Epidermal melanocyte (primary cell): ENCODE data around the gene LRRC38.
"Not testable (repeated sequence)": the region's sequence is repeated elsewhere in the genome, so short reads cannot be mapped to it uniquely, and the experiment has no call there.

ENCODE experiments used
- DNase-seq: peaks from one replicate; pipeline ENCODE4 v3.0.0; 2011; ENCODE audit warnings: low spot score; ENCODE audit not compliant: insufficient read length

Gene LRRC38

GRCh38 chr1:13513895-13514546 lies at the start of gene LRRC38:
TSS of gene LRRC38 (minus strand) at chr1:13514003. CDS start at chr1:13513593, 410 bp downstream.
- no peak for DNase-seq

DNA sequence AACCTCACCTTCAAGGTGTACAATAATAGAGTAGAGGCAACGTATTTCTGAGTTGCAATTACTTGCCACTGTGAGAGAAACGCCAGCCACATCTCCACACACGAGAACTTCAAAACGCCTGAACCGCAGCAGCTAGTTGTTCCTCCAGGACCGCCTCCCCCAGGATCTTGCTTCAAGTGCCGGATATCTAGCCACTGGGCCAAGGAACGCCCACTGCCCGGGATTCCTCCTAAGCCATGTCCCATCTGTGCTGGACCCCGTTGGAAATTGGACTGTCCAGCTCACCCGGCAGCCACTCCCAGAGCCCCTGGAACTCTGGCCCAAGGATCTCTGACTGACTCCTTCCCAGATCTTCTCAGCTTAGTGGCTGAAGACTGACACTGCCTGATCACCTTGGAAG lies 49.2 kb upstream of the LRRC38 start:
- not testable (repeated sequence) for DNase-seq

GRCh38 chr1:13560541-13560940 lies 46.7 kb upstream of the LRRC38 start:
- no peak for DNase-seq

DNA sequence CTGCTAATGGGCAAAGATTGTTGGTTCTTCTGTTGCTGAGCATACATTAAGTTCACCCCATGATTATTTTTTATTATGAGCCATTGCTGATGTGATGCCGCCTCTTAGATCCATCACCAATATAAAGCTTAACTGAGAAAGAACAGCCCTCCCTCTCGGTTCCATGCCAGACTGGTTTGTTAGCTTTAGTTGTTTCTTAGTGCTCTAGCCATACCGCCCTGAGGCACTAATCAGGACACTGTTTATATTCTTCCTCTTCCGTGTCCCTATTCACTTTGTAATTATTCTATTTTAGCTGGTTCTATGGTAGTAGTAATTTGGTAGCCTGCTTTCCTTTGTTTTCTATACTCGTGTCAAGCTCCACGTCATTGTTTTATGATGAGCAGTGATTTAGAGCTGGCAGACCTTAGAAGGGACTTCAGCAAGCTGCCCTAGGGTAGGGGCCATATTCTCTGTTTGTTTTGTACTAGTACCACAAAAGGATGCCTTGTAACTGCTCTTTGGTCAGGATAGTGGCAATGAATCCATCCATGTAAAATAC lies 42.5 kb upstream of the LRRC38 start:
- DNase-seq, result no peak

GRCh38 chr1:13554798-13555197 lies 41.0 kb upstream of the LRRC38 start:
- no peak for DNase-seq

GRCh38 chr1:13550663-13551062 lies 36.9 kb upstream of the LRRC38 start:
- no peak for DNase-seq

GRCh38 chr1:13549521-13549920 lies 35.7 kb upstream of the LRRC38 start:
- peak; percentile 34 for DNase-seq

- no peak for DNase-seq
Measured at GRCh38 chr1:13549021-13549420, 35.2 kb upstream of the LRRC38 start.

DNA sequence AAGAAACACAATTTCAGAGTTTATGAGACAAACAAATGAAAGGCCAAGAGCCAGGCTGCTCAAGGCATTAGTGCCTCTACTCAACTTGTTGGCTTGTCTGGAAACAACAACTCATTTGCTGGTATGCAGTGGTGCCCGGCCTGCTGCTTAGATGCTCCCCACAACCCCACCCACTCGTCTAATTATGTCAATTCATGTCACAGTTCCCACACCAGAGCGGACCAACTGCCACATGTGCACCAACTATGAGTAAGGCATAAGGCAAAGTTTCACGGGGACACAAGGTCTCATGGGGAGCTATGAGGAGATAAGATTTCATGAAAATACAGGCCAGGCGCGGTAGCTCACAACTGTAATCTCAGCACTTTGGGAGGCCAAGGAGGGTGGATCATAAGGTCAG lies 34.5 kb upstream of the LRRC38 start:
- no peak for DNase-seq

GRCh38 chr1:13546791-13547190 lies 33.0 kb upstream of the LRRC38 start:
- no peak for DNase-seq

DNA sequence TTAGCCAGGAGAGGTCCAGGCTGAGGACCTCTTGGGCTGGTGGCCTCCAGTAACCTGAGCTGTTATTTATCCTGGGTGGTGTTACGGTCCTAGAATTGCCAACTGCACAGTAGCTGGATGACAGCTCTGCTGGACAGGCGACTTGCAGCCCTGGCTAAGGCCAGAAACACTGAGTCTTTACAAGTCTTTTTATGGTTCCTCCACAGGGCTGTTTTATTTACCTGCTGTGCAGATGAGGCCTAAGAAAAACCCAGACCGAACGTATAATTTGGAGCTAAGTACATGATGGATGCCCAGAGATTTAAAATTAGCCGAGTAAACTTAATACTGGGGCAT lies 30.4 kb upstream of the LRRC38 start:
- DNase-seq, result no peak

- DNase-seq, result no peak
Measured at GRCh38 chr1:13543451-13544220, 29.8 kb upstream of the LRRC38 start.

DNA sequence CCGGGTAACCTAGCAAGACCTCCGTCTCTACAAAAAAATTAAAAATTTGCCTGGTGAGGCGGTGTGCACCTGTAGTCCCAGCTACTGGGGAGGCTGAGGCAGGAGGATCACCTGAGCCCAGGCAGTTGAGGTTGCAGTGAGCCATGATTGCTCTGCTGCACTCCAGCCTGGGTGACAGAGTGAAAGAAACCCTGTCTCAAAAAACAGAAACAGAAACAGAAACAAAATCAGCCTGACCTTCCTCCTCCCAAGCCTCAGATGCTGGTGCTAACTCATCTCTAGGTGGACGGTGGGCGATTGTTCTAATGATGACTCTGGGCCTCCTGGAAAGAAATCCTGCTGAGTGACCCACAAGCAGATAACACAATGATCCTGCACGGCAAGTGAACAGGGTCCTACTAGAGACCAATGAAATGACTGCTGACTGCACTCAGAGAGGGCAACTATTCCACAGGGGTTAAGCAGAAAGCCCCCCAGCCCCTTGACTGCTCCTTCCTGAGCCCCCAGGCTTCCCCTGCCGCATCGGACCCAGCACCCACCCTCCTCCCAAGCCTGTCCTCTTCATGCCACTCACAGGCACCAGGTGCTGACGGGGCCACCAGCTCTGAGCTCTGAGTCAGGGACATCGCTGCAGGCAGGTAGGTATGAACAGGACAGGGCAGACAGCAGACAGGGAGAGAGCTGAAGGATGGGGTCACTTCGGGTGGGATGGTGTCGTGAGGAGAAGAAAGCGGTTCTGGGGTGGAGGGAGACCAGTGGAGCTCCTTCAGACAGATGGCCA lies 27.8 kb upstream of the LRRC38 start:
- no peak for DNase-seq

GRCh38 chr1:13540866-13541265 lies 27.1 kb upstream of the LRRC38 start:
- no peak for DNase-seq

DNA sequence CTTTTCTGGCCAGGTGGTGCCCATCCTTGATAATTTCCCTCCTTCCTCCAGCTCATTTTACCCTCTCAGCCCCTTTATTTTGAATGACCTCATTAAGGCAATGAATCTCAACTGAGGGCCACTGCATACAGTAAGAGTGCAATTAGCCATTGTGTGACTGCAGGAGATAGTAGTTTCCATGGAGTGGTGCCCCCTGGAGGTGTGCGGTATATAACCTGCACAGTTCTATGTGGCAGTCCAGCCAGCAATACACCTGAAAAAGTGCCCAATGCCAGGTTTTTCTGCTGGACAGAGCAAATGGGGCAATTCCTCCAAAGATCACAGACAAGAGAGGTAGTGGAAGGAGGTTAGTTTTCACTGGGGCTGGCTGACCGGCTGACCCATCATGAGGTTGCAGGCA lies 25.9 kb upstream of the LRRC38 start:
- DNase-seq, result no peak

DNA sequence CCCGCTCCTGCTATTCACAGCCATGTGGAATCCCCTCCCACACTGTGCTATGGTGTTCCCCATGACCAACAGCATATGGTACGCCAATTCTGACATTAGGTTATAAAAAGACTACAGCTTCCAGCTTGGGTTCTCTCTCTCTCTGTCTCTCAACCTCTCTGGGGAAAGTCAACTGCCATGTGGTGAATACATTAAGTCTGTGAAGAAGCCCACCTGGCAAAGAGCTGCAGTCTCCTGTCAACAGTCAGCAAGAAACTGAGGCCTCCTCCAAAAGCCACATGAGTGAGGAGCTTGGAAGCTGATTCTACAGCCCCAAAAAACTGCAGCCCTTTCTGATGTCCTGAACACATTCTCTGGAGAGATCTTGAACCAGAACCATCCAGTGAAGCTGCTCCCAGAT lies 25.0 kb upstream of the LRRC38 start:
- DNase-seq, result no peak

GRCh38 chr1:13536571-13536970 lies 22.8 kb upstream of the LRRC38 start:
- no peak for DNase-seq

DNA sequence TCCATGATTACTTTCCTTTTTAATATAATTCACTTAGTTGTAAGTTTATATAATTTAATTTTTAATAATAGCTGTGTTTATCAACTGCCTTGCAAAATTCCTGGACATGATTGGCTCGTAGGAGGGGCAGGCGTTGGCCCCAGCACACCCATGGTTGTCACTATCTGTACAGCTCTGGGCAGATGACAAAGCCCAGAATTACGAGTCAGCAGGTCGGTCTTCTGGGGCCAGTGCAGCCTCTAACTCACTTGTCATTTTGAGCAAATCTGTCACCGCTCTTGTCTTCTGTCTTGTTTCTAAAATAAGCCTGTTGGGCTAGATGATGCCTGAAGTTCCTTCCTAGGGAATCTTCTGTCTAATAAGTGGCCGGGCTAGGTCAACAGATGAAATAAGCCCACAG lies 21.4 kb upstream of the LRRC38 start:
- no peak for DNase-seq

DNA sequence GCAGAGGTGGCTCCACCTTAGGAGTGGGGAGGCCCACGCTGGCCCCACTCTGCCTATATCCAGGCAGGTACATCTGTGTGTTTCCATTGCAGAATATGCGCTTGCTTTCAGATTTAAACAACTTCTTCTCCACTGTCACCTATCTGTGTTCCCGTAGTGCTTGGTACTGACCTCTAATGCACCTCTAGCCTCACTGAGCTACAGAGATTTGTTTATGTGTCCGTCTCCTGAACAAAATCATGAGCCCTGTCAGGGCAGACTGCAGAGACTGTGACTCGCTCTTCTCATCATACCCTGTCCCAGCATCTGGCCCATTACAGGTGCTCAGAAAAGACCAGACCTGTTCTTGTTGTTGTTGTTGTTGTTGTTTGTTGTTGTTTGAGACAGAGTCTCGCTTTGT lies 14.5 kb upstream of the LRRC38 start:
- DNase-seq, result no peak

- no peak for DNase-seq
Measured at GRCh38 chr1:13523780-13524477, 10.1 kb upstream of the LRRC38 start.

DNA sequence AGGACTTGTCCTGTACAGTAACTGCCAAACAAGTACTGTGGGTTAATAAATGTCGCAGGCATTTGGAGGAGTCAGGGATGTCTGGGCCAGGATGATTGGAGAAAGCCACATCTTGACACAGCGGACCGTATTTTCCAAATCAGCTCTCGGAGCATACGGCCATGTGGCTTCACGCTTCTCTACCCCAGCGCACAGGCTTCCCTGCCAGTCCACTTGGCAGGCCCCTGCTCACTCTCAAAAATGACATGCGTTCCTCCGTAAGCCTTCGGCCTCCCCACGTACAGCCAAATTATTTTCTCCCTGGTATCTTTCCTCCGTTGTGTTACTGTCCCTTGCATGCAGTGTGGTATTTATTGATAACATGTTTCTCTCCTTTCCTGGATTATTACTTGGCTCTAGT lies 7.2 kb upstream of the LRRC38 start:
- DNase-seq, result no peak
